DOHH2 (cell line): Measurements from ENCODE around the gene RGS18.

Experiments used
- EZH2phosphoT487 ChIP-seq: fragments of 200-600 bp; sonication (generic); IDR thresholded peaks from 2 replicates; pipeline ENCODE4 v1.6.1; 2017; ENCODE audit warnings: borderline replicate concordance, mild to moderate bottlenecking, antibody characterized with exemption, low read length, moderate library complexity, mixed read lengths
- TF ChIP-seq, protein P1 (sequence below): fragments of 200-600 bp; sonication (generic); IDR thresholded peaks from one replicate; pipeline ENCODE4 v1.5.1; 2014; ENCODE audit warnings: antibody characterized with exemption, mild to moderate bottlenecking, low read depth, low read length; ENCODE audit not compliant: poor library complexity, severe bottlenecking

DNA sequence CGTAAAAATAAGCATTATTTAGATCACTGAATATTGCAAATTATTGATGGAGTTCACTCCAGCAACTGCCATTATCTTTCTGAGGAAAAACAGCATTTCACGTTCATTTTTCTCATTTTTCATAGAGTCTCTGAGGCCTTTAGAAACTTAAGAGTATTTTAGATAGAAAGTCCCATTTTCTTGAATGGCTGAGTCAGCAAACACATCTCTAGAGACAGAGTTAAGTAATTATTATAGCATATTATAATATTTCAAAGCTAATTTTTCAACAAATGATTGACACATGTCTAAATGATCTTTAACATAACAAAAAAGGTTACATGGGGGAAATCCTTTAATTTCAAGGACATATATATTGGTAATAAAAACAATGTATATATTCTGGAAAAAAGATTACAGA, 31.8 kb downstream of the RGS18 start:
- TF ChIP-seq, protein P1, sequence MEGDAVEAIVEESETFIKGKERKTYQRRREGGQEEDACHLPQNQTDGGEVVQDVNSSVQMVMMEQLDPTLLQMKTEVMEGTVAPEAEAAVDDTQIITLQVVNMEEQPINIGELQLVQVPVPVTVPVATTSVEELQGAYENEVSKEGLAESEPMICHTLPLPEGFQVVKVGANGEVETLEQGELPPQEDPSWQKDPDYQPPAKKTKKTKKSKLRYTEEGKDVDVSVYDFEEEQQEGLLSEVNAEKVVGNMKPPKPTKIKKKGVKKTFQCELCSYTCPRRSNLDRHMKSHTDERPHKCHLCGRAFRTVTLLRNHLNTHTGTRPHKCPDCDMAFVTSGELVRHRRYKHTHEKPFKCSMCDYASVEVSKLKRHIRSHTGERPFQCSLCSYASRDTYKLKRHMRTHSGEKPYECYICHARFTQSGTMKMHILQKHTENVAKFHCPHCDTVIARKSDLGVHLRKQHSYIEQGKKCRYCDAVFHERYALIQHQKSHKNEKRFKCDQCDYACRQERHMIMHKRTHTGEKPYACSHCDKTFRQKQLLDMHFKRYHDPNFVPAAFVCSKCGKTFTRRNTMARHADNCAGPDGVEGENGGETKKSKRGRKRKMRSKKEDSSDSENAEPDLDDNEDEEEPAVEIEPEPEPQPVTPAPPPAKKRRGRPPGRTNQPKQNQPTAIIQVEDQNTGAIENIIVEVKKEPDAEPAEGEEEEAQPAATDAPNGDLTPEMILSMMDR, result no peak
- no peak for TF ChIP-seq EZH2phosphoT487
